ENCODE results near the gene SMIM1. TPM values are rescaled to one million over a fixed set of nuclear protein-coding genes. Genes with fewer than 3 reads are reported as not detected.
A peak's percentile ranks its signal among the peaks of the same experiment; 100 is the strongest.

The SMIM1 gene
- total and polyA plus RNA-seq, 9 of the 15 experiments (the other 6 are each of a cell fraction or from before 2014, with no cell fraction given), result 2.3 to 125 (median 24.3) TPM

- FAIRE-seq, result peak; percentile 89
- Histone ChIP-seq H3K4me3 (no peak overlapping the region), H3K9ac (ENCODE audit: insufficient read depth in 1 of 2, low read depth in 2 of 2, low read length in 2 of 2) (no peak overlapping the region), H3K79me2 (ENCODE audit: control insufficient read depth, insufficient read depth, low read length) (peaks cover 32% of the 10 kb centered on the region), H3K27ac (ENCODE audit: extremely low read depth, low read depth, low read length) (no peak overlapping the region), H3K9me3 (replicated peaks; ENCODE audit: control insufficient read depth, insufficient read depth, low read depth, low read length) (no peaks in the 10 kb centered on the region), H3K27me3 (ENCODE audit: control insufficient read depth in 2 of 2, insufficient read depth in 2 of 2, low read length in 2 of 2) (no peaks in the 10 kb centered on the region), H3K36me3 (ENCODE audit: control insufficient read depth, insufficient read depth, low read length) (peaks cover 98% of the 10 kb centered on the region), H4K20me1 (replicated peaks; ENCODE audit: control insufficient read depth, insufficient read depth, low read length) (peaks cover 7% of the 10 kb centered on the region; the same call in 1 of the 2 replicates), H2AFZ (ENCODE audit: low read depth, low read length) (no peak overlapping the region), H3K4me1 (replicated peaks in 1 of 2; ENCODE audit: control insufficient read depth in 2 of 2, insufficient read depth in 2 of 2, low read length in 2 of 2) (peaks cover 0 to 36% of the 10 kb centered on the region in 2 experiments; a peak in 2 of 5 replicates), H3K9me1 (ENCODE audit: control insufficient read depth, insufficient read depth, low read length) (no peaks in the 10 kb centered on the region), H3K4me2 (ENCODE audit: insufficient read depth, low read length) (no peak overlapping the region)
- intact Hi-C loops (cut with micrococcal nuclease), result loop anchor here (1.0 kb wide), 2 partner anchors 16 to 122 kb away; no protein-coding TSS in a partner anchor
- WGBS (ENCODE audit: insufficient coverage, low coverage, missing lambda C conversion rate), result 62% methylated on average over 12 of the region's 14 CpGs
- TSS peak; percentile 7 for BruUV-seq (replicated peaks)
- ChIA-PET POLR2A (interaction anchor here (0.6 to 5.0 kb wide), 7 partner anchors 8 to 122 kb away, joined by 3 to 41 read pairs (median 4); partner anchors contain the start of gene LRRC47), CTCF (ENCODE audit: low intra/inter-chr PET ratio) (interaction anchor here (0.6 to 1.6 kb wide), 5 partner anchors 84 to 407 kb away, joined by 3 to 7 read pairs (median 5); no protein-coding TSS in a partner anchor)
- peak; percentile 91 for ATAC-seq
- in situ Hi-C loops (cut with MboI), result no loop called here
- peak; percentile 65 to 74 (median 70) for DNase-seq (ENCODE audit: extremely low read depth in 1 of 4, low spot score in 3 of 4)
- no peak for TF ChIP-seq MNT (conservative IDR thresholded peaks at IDR 0.05)
- no peak for TF ChIP-seq ILF3 (IDR thresholded peaks at IDR 0.05; ENCODE audit: borderline replicate concordance)
- 0 out of 2 replicates have a peak, but pooled peaks have one; percentile 32 for TF ChIP-seq LCOR (CRISPR knock-in tag; IDR thresholded peaks at IDR 0.05)
- no peak for TF ChIP-seq ZNF79 (CRISPR knock-in tag; IDR thresholded peaks at IDR 0.05; ENCODE audit: low read depth)
- TF ChIP-seq CEBPB (tag; IDR thresholded peaks at IDR 0.05), result peak; percentile 71
- TF ChIP-seq JUND (IDR thresholded peaks at IDR 0.05; ENCODE audit: borderline replicate concordance, low read depth, low read length), result peak; percentile 28; the same call in 1 of the 2 replicates
- no peak; the same call in 2 of the 3 replicates for TF ChIP-seq JUND (tag; IDR thresholded peaks at IDR 0.05; ENCODE audit: borderline replicate concordance, low read depth, low read length)
- TF ChIP-seq ZNF518B (CRISPR knock-in tag; IDR thresholded peaks at IDR 0.05), result no peak
- TF ChIP-seq CREM (IDR thresholded peaks at IDR 0.05; ENCODE audit: low read depth), result 0 out of 2 replicates have a peak, but pooled peaks have one; percentile 33
Observed at GRCh38 chr1:3785456-3786157, 13.1 kb downstream of the SMIM1 start.
